Duodenal mucosa (tissue), 2 donors: ENCODE results near the gene SPACA7.

ENCODE experiments used
- H3K27ac ChIP-seq: one replicate; pipeline ENCODE4 v1.7.0; 2013; ENCODE audit warnings: low read depth, low read length
- H3K27me3 ChIP-seq, 2 donors: one replicate each; pipeline ENCODE4 v1.7.0; 2013; ENCODE audit warnings: low read length in 2 of 2, control low read depth in 1 of 2; ENCODE audit not compliant: insufficient read depth in 2 of 2, control insufficient read depth in 1 of 2
- H3K36me3 ChIP-seq, 2 donors: one replicate each; pipeline ENCODE4 v1.7.0; 2013; ENCODE audit warnings: low read length in 2 of 2, control low read depth in 1 of 2; ENCODE audit not compliant: insufficient read depth in 2 of 2, control insufficient read depth in 1 of 2
- H3K4me1 ChIP-seq, 2 donors: one replicate each; pipeline ENCODE4 v1.7.0; 2013; ENCODE audit warnings: low read length in 2 of 2, control low read depth in 1 of 2; ENCODE audit not compliant: insufficient read depth in 2 of 2, control insufficient read depth in 1 of 2
- H3K4me3 ChIP-seq, 2 donors: one replicate each; pipeline ENCODE4 v1.7.0; 2013; ENCODE audit warnings: low read length in 2 of 2, low read depth in 1 of 2
- H3K9ac ChIP-seq, 2 donors: one replicate each; pipeline ENCODE4 v1.7.0; 2013; ENCODE audit warnings: low read length in 2 of 2, low read depth in 1 of 2
- H3K9me3 ChIP-seq, 2 donors: one replicate each; pipeline ENCODE4 v1.7.0; 2013; ENCODE audit warnings: low read length in 2 of 2, control low read depth in 1 of 2; ENCODE audit not compliant: control insufficient read depth in 1 of 2

SPACA7 gene

GRCh38 chr13:112335135-112335534 is 41.0 kb upstream of the SPACA7 start:
- Histone ChIP-seq H3K27ac (no peak overlapping the region), H3K9ac (no peak overlapping the region), H3K9me3 (no peaks in the 10 kb centered on the region), H3K27me3 (peaks cover 21 to 31% of the 10 kb centered on the region in 2 donors), H3K36me3 (no peaks in the 10 kb centered on the region), H3K4me1 (no peaks in the 10 kb centered on the region), H3K4me3 (no peak overlapping the region)

GRCh38 chr13:112341446-112341845 is 34.7 kb upstream of the SPACA7 start:
- Histone ChIP-seq H3K27me3 (peaks cover 0 to 1% of the 10 kb centered on the region in 2 donors), H3K27ac (no peak overlapping the region), H3K4me1 (no peaks in the 10 kb centered on the region), H3K36me3 (no peaks in the 10 kb centered on the region), H3K9me3 (no peaks in the 10 kb centered on the region), H3K4me3 (no peak overlapping the region), H3K9ac (no peak overlapping the region)

GRCh38 chr13:112341976-112342735 is 34.0 kb upstream of the SPACA7 start:
- H3K9me3 ChIP-seq: no peaks in the 10 kb centered on the region
- no peak overlapping the region for H3K9ac ChIP-seq
- no peaks in the 10 kb centered on the region for H3K36me3 ChIP-seq
- peaks cover 3 to 4% of the 10 kb centered on the region in 2 donors for H3K27me3 ChIP-seq
- H3K27ac ChIP-seq: no peak overlapping the region
- H3K4me1 ChIP-seq: no peaks in the 10 kb centered on the region
- H3K4me3 ChIP-seq: no peak overlapping the region

GRCh38 chr13:112342841-112343361 is 33.3 kb upstream of the SPACA7 start:
- Histone ChIP-seq H3K4me1 (no peaks in the 10 kb centered on the region), H3K9ac (no peak overlapping the region), H3K4me3 (no peak overlapping the region), H3K9me3 (no peaks in the 10 kb centered on the region), H3K27me3 (peaks cover 5 to 11% of the 10 kb centered on the region in 2 donors), H3K36me3 (no peaks in the 10 kb centered on the region), H3K27ac (no peak overlapping the region)

GRCh38 chr13:112343591-112343990 is 32.6 kb upstream of the SPACA7 start:
- H3K9ac ChIP-seq: no peak overlapping the region

GRCh38 chr13:112345826-112346172 is 30.4 kb upstream of the SPACA7 start:
- no peaks in the 10 kb centered on the region for H3K9me3 ChIP-seq
- no peak overlapping the region for H3K9ac ChIP-seq
- H3K27me3 ChIP-seq: peaks cover 5 to 18% of the 10 kb centered on the region in 2 donors

More at GRCh38 chr13:112343591-112343990, 32.6 kb upstream of the SPACA7 start:
- Histone ChIP-seq H3K27me3 (peaks cover 5 to 18% of the 10 kb centered on the region in 2 donors), H3K36me3 (no peaks in the 10 kb centered on the region), H3K4me1 (no peaks in the 10 kb centered on the region), H3K4me3 (no peak overlapping the region), H3K9me3 (no peaks in the 10 kb centered on the region), H3K27ac (no peak overlapping the region)

GRCh38 chr13:112346173-112346898 is 29.8 kb upstream of the SPACA7 start:
- Histone ChIP-seq H3K4me1 (no peaks in the 10 kb centered on the region), H3K36me3 (no peaks in the 10 kb centered on the region), H3K27ac (no peak overlapping the region), H3K9me3 (no peaks in the 10 kb centered on the region), H3K9ac (no peak overlapping the region), H3K4me3 (no peak overlapping the region), H3K27me3 (peaks cover 5 to 18% of the 10 kb centered on the region in 2 donors)

More at GRCh38 chr13:112345826-112346172, 30.4 kb upstream of the SPACA7 start:
- Histone ChIP-seq H3K4me1 (no peaks in the 10 kb centered on the region), H3K4me3 (no peak overlapping the region), H3K36me3 (no peaks in the 10 kb centered on the region), H3K27ac (no peak overlapping the region)

- Histone ChIP-seq H3K9ac (no peak overlapping the region), H3K27ac (no peak overlapping the region), H3K36me3 (no peaks in the 10 kb centered on the region), H3K4me1 (no peaks in the 10 kb centered on the region), H3K27me3 (peaks cover 5 to 18% of the 10 kb centered on the region in 2 donors), H3K9me3 (no peaks in the 10 kb centered on the region), H3K4me3 (no peak overlapping the region)
These were observed 29.3 kb upstream of the SPACA7 start for GRCh38 chr13:112346899-112347229.

- Histone ChIP-seq H3K27me3 (peaks cover 5 to 18% of the 10 kb centered on the region in 2 donors), H3K9me3 (no peaks in the 10 kb centered on the region), H3K36me3 (no peaks in the 10 kb centered on the region), H3K4me3 (no peak overlapping the region), H3K27ac (no peak overlapping the region), H3K9ac (no peak overlapping the region), H3K4me1 (no peaks in the 10 kb centered on the region)
These were observed 28.2 kb upstream of the SPACA7 start for GRCh38 chr13:112347986-112348385.

GRCh38 chr13:112348642-112349345 is 27.4 kb upstream of the SPACA7 start:
- Histone ChIP-seq H3K9ac (no peak overlapping the region), H3K9me3 (no peaks in the 10 kb centered on the region), H3K36me3 (no peaks in the 10 kb centered on the region), H3K4me3 (no peak overlapping the region), H3K4me1 (no peaks in the 10 kb centered on the region), H3K27ac (no peak overlapping the region), H3K27me3 (peaks cover 5 to 18% of the 10 kb centered on the region in 2 donors)
